Esophagus muscularis mucosa (tissue), 4 donors: ENCODE measurements around the gene DISP2. TPM values are rescaled to one million over a fixed set of nuclear protein-coding genes. Genes with fewer than 3 reads are reported as not detected.

Experiments
- DNase-seq: peaks from one replicate; pipeline ENCODE4 v3.0.0-alpha.2; 2017; ENCODE audit errors: extremely low spot score
- H3K27ac ChIP-seq, 4 donors: fragments of 200-600 bp; sonication (generic); replicated peaks in 1 of 4; 1 replicate in 3 of 4; 2 replicates in 1 of 4; pipeline ENCODE4 v1.5.1; 2016 to 2019; ENCODE audit warnings: mild to moderate bottlenecking in 1 of 4
- H3K27me3 ChIP-seq, 4 donors: fragments of 200-600 bp; sonication (generic); one replicate each; pipeline versions ENCODE4 v1.5.1 to v1.6.0; 2016 to 2019
- H3K36me3 ChIP-seq, 4 donors: fragments of 200-600 bp; sonication (generic); one replicate each; pipeline ENCODE4 v1.5.1; 2016 to 2019
- H3K4me1 ChIP-seq, 4 donors: fragments of 200-600 bp; sonication (generic); one replicate each; pipeline ENCODE4 v1.5.1; 2016 to 2019
- H3K4me3 ChIP-seq, 4 donors: fragments of 200-600 bp; sonication (generic); 1 replicate in 2 of 4; 2 replicates in 2 of 4; pipeline ENCODE4 v1.5.1; 2016 to 2019; ENCODE audit warnings: mild to moderate bottlenecking in 4 of 4, moderate library complexity in 1 of 4
- H3K9me3 ChIP-seq, 4 donors: fragments of 200-600 bp; sonication (generic); 1 replicate in 3 of 4; 2 replicates in 1 of 4; pipeline ENCODE4 v1.5.1; 2016 to 2019
- EP300 ChIP-seq: sonication (generic); formaldehyde crosslinking; IDR thresholded peaks from one replicate; pipeline ENCODE4 v1.6.1; 2017; ENCODE audit warnings: antibody characterized with exemption
- POLR2A ChIP-seq: fragments of 450-650 bp; IDR thresholded peaks from one replicate; pipeline ENCODE4 v1.6.1; 2017; ENCODE audit warnings: antibody characterized with exemption, moderate library complexity, mild to moderate bottlenecking, low read depth
- POLR2AphosphoS5 ChIP-seq, 2 donors: sonication (generic); formaldehyde crosslinking; IDR thresholded peaks; one replicate each; pipeline ENCODE4 v1.6.1; 2017; ENCODE audit warnings: antibody characterized with exemption in 2 of 2
- WGBS: methylation state at CpG from one replicate; pipeline ENCODE4 v1.1.5; 2018; 5-methylcytosine and 5-hydroxymethylcytosine counted together
- intact Hi-C: fragments of 100-400 bp; cut with DNase I; formaldehyde crosslinking; loops from one replicate; pipeline ENCODE4 v1.15.1; 2023
- total RNA-seq, 4 donors: library from RNA; depleted of rRNA; stranded (reverse); fragments of >200 nt; gene quantifications; one replicate each; pipeline versions ENCODE4 v1.1.0 to v1.2.1, GENCODE V29; 2016
- TF ChIP-seq, protein P1 (sequence below), 3 experiments: fragments of 200-600 bp in 2 of 3; fragments of 450-650 bp in 1 of 3; sonication (generic) in 2 of 3; IDR thresholded peaks; one replicate each; pipeline ENCODE4 v1.5.1; 2017 to 2019; ENCODE audit warnings: antibody characterized with exemption in 3 of 3, mild to moderate bottlenecking in 2 of 3, moderate library complexity in 1 of 3

The DISP2 gene
- total RNA-seq, 4 donors from 2014 or later = 0.13 to 0.42 (median 0.26) TPM

DNA sequence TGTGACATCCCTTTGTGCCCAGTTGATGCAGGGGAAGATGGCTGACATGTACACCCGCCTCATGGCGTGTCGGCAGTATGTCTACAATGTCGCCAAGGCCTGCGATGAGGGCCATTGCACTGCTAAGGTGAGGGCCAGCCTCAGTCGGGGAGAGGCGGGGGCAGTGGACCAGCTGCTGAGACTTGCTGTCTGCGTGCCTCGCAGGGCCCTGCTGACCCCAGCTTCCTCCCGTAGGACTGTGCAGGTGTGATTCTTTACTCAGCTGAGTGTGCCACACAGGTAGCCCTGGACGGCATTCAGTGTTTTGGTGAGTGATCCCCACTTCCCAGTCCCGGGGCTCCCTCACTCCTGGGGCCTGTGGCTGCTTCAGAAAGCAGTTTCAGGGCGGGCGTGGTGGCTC, 58.0 kb downstream of the DISP2 start:
- DNase-seq = no peak
- WGBS = 85% methylated on average over 8 of the region's 14 CpGs
- TF ChIP-seq POLR2AphosphoS5 (IDR thresholded peaks at IDR 0.05) = no peak
- no peak for TF ChIP-seq POLR2A
- TF ChIP-seq, protein P1, sequence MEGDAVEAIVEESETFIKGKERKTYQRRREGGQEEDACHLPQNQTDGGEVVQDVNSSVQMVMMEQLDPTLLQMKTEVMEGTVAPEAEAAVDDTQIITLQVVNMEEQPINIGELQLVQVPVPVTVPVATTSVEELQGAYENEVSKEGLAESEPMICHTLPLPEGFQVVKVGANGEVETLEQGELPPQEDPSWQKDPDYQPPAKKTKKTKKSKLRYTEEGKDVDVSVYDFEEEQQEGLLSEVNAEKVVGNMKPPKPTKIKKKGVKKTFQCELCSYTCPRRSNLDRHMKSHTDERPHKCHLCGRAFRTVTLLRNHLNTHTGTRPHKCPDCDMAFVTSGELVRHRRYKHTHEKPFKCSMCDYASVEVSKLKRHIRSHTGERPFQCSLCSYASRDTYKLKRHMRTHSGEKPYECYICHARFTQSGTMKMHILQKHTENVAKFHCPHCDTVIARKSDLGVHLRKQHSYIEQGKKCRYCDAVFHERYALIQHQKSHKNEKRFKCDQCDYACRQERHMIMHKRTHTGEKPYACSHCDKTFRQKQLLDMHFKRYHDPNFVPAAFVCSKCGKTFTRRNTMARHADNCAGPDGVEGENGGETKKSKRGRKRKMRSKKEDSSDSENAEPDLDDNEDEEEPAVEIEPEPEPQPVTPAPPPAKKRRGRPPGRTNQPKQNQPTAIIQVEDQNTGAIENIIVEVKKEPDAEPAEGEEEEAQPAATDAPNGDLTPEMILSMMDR (IDR thresholded peaks at IDR 0.05) = no peak
- no peak for TF ChIP-seq EP300
- intact Hi-C loops = no loop called here
- Histone ChIP-seq H3K4me1 (peaks cover 7 to 13% (median 12%) of the 10 kb centered on the region in 4 donors), H3K4me3 (no peak overlapping the region), H3K36me3 (peaks cover 46 to 84% (median 68%) of the 10 kb centered on the region in 4 donors), H3K27me3 (no peaks in the 10 kb centered on the region), H3K9me3 (no peaks in the 10 kb centered on the region), H3K27ac (no peak overlapping the region)

DNA sequence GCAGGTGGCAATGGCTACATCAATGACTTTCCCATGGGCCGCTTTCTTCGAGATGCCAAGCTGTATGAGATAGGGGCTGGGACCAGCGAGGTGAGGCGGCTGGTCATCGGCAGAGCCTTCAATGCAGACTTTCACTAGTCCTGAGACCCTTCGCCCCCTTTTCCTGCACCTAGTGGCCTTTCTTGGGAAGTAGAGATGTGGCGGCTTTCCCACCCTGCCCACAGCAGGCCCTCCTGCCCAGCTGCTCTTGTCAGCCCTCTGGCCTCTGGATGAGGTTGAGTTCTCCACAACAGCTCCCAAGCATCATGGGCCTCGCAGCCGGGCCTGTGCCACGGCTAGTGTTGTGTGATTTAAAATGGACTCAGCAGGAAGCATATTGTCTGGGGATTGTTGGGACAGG, 60.1 kb downstream of the DISP2 start:
- 92% methylated on average over 10 of the region's 10 CpGs for WGBS
- Histone ChIP-seq H3K4me1 (peaks cover 19 to 23% (median 22%) of the 10 kb centered on the region in 4 donors), H3K9me3 (no peaks in the 10 kb centered on the region), H3K4me3 (no peak overlapping the region), H3K27me3 (no peaks in the 10 kb centered on the region), H3K27ac (no peak overlapping the region), H3K36me3 (peaks cover 34 to 63% (median 48%) of the 10 kb centered on the region in 4 donors)
- DNase-seq = no peak
- TF ChIP-seq POLR2AphosphoS5 (IDR thresholded peaks at IDR 0.05) (no peak), POLR2A (no peak), EP300 (no peak)
- TF ChIP-seq, protein P1 (IDR thresholded peaks at IDR 0.05) = no peak
- intact Hi-C loops = no loop called here

DNA sequence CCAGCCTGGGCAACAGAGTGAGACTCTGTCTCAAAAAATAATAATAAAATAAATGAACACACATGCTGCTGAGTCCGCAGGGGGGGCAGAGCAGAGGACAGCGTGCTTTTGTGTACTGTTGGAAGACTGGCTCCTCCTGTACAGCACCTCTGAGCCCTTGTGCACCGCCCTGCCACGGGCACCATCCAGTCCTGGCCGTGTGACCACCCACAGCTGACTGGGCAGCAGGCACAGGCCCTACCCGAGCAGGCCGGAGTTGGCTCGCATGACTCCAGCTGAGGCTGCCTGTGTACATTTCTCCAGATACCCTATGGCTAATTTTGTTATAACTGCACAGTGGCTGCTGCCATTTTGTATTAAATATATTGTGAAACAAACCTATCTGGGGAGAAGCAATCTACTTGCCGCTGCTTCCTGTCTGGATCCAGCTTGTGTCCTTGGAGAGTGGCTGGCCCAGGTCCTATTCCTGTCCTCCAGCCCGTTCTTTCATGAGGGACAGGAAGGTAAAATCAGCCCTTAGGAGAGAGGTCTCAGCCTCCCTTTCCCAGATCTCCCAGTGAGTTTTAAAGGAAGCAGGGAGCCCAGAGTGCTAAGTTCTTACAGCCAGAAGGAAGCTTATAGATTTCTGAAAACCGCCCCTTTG, 62.2 kb downstream of the DISP2 start:
- no peak overlapping the region for H3K4me3 ChIP-seq
- intact Hi-C loops = loop anchor here (5.0 to 10.0 kb wide), 2 partner anchors 68 to 195 kb away; partner anchors contain the start of gene PHGR1
- no peaks in the 10 kb centered on the region for H3K27me3 ChIP-seq
- no peaks in the 10 kb centered on the region for H3K9me3 ChIP-seq
- H3K27ac ChIP-seq = no peak overlapping the region
- TF ChIP-seq, protein P1 (IDR thresholded peaks at IDR 0.05) = no peak
- TF ChIP-seq POLR2A (no peak), POLR2AphosphoS5 (IDR thresholded peaks at IDR 0.05) (no peak), EP300 (no peak)
- H3K36me3 ChIP-seq = peaks cover 23 to 46% (median 28%) of the 10 kb centered on the region in 4 donors
- no peak for DNase-seq
- peaks cover 19 to 23% (median 22%) of the 10 kb centered on the region in 4 donors for H3K4me1 ChIP-seq
- 84% methylated on average over 11 of the region's 11 CpGs for WGBS

DNA sequence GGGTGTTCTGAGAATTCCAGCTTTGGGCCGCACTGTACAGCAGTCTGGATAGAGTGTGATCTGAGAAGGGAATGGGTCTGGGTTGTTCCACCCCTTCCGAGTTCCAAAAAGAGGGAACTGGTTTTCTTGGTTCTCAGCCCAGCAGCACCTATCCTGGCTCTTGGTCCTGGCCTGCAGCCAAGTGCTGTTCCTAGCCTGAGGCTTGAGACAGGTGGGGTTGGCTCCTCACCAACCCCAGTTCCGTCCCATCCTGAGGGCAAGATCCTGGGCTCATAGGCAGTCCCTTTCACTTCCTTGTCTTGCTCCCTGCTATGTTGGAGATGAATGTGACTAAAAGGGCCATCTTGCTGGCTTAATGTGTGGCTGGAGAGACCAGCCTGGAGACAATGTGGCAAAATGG, 62.8 kb downstream of the DISP2 start:
- intact Hi-C loops = loop anchor here (1.0 to 10.0 kb wide), 3 partner anchors 68 to 196 kb away; partner anchors contain the start of gene PHGR1
- Histone ChIP-seq H3K27me3 (no peaks in the 10 kb centered on the region), H3K4me3 (no peak overlapping the region), H3K4me1 (peaks cover 19 to 23% (median 22%) of the 10 kb centered on the region in 4 donors), H3K36me3 (peaks cover 17 to 40% (median 22%) of the 10 kb centered on the region in 4 donors), H3K27ac (no peak overlapping the region), H3K9me3 (no peaks in the 10 kb centered on the region)
- no peak for DNase-seq
- 66% methylated on average over 3 of the region's 3 CpGs for WGBS
- TF ChIP-seq POLR2A (no peak), EP300 (no peak), POLR2AphosphoS5 (IDR thresholded peaks at IDR 0.05) (no peak)
- TF ChIP-seq, protein P1 (IDR thresholded peaks at IDR 0.05) = no peak
